ENCODE measurements around the gene SUN5. TPM values are rescaled to one million over a fixed set of nuclear protein-coding genes. Genes with fewer than 3 reads are reported as not detected.
"Not testable (repeated sequence)": the region's sequence is repeated elsewhere in the genome, so short reads cannot be mapped to it uniquely, and the experiment has no call there.

SUN5 gene
- total RNA-seq, 1 experiment from 2014 or later, result not detected

GRCh38 chr20:32964575-32964974 is 39.7 kb downstream of the SUN5 start:
- DNase-seq (ENCODE audit: low spot score) (no peak), ATAC-seq (no peak)
- no peak overlapping the region for H3K27ac Mint-ChIP-seq
- ChIA-PET CTCF (no interaction called here), POLR2A (no interaction called here)
- H3K9me3 Mint-ChIP-seq, result no peaks in the 10 kb centered on the region
- TF ChIP-seq ZNF121 (CRISPR knock-in tag; IDR thresholded peaks at IDR 0.05), result no peak
- peaks cover under 1% of the 10 kb centered on the region for H3K4me1 Mint-ChIP-seq
- H3K27me3 Mint-ChIP-seq (ENCODE audit: low read depth), result no peaks in the 10 kb centered on the region; the same call in 1 of the 2 replicates
- H3K4me3 Mint-ChIP-seq, result no peak overlapping the region
- no peaks in the 10 kb centered on the region for H3K36me3 Mint-ChIP-seq

- POLR2A ChIA-PET, result no interaction called here
- CTCF ChIA-PET, result interaction anchor here (1.1 kb wide), 1 partner anchor 17 kb away, joined by 3 read pairs; no protein-coding TSS in a partner anchor
- H3K4me1 Mint-ChIP-seq, result peaks cover 6% of the 10 kb centered on the region
- no peak overlapping the region for H3K27ac Mint-ChIP-seq
- ATAC-seq, result no peak
- peaks cover 8% of the 10 kb centered on the region for H3K9me3 Mint-ChIP-seq
- no peak overlapping the region for H3K4me3 Mint-ChIP-seq
- TF ChIP-seq SMAD4 (CRISPR knock-in tag; IDR thresholded peaks at IDR 0.05), result no peak
- no peak for TF ChIP-seq NR3C1 (CRISPR knock-in tag; conservative IDR thresholded peaks at IDR 0.05; ENCODE audit: low read depth)
- no peak for TF ChIP-seq AR (CRISPR knock-in tag; IDR thresholded peaks at IDR 0.05)
- TF ChIP-seq ZNF425 (CRISPR knock-in tag; conservative IDR thresholded peaks at IDR 0.05), result no peak
- no peak for TF ChIP-seq ATF6 (CRISPR knock-in tag; IDR thresholded peaks at IDR 0.05)
- TF ChIP-seq USF2 (CRISPR knock-in tag; IDR thresholded peaks at IDR 0.05), result no peak
- TF ChIP-seq ZNF532 (CRISPR knock-in tag; IDR thresholded peaks at IDR 0.05; ENCODE audit: borderline replicate concordance), result no peak
- 0 out of 2 replicates have a peak, but pooled peaks cover under 1% of the 10 kb centered on the region for H3K36me3 Mint-ChIP-seq
- peaks cover 2% of the 10 kb centered on the region for H3K27me3 Mint-ChIP-seq (ENCODE audit: low read depth)
- DNase-seq (ENCODE audit: low spot score), result no peak
These were observed 41.1 kb downstream of the SUN5 start for GRCh38 chr20:32963176-32963575.

GRCh38 chr20:32962646-32963045 is 41.6 kb downstream of the SUN5 start:
- not testable (repeated sequence) for H3K4me3 Mint-ChIP-seq; ATAC-seq; H3K36me3 Mint-ChIP-seq; H3K27me3 Mint-ChIP-seq (ENCODE audit: low read depth); H3K27ac Mint-ChIP-seq; H3K4me1 Mint-ChIP-seq; DNase-seq (ENCODE audit: low spot score)
- ChIA-PET POLR2A (interaction anchor here (0.6 to 0.7 kb wide), 2 partner anchors 22 to 581 kb away, joined by 3 to 5 read pairs; no protein-coding TSS in a partner anchor), CTCF (interaction anchor here (1.1 kb wide), 1 partner anchor 17 kb away, joined by 3 read pairs; no protein-coding TSS in a partner anchor)
- peaks cover 13% of the 10 kb centered on the region for H3K9me3 Mint-ChIP-seq
